ENCODE measurements around the gene NEK7. TPM values are rescaled to one million over a fixed set of nuclear protein-coding genes. Genes with fewer than 3 reads are reported as not detected.
A peak's percentile ranks its signal among the peaks of the same experiment; 100 is the strongest.

Gene NEK7
- total and polyA plus RNA-seq, 2 of the 4 experiments (the other 2 are of a cell fraction) = 89.0 to 467 TPM

GRCh38 chr1:198205016-198205684 lies 48.4 kb downstream of the NEK7 start:
- no peak overlapping the region for H4K91ac ChIP-seq (ENCODE audit: insufficient read depth, low read depth, low read length)
- H3K36me3 ChIP-seq (ENCODE audit: control insufficient read depth, insufficient read depth, low read length) = no peaks in the 10 kb centered on the region
- BruUV-seq (replicated peaks) = no TSS peak
- no peak overlapping the region for H4K8ac ChIP-seq (ENCODE audit: low read depth in 2 of 2, low read length in 2 of 2)
- H2BK5ac ChIP-seq (ENCODE audit: low read depth, low read length, poor library complexity, severe bottlenecking) = peak overlapping the region; percentile 26
- H2BK15ac ChIP-seq (ENCODE audit: low read depth, low read length) = no peak overlapping the region
- H3K14ac ChIP-seq (replicated peaks; ENCODE audit: low read depth, low read length) = peak overlapping the region; percentile 54; the same call in 1 of the 2 replicates
- TF ChIP-seq CHD1 (IDR thresholded peaks at IDR 0.05; ENCODE audit: low read depth, low read length) (no peak), USF2 (IDR thresholded peaks at IDR 0.05; ENCODE audit: low read depth, low read length) (no peak)
- peaks cover 18% of the 10 kb centered on the region for H4K20me1 ChIP-seq (ENCODE audit: insufficient read depth, low read length)
- CTCF ChIA-PET = no interaction called here
- H4K5ac ChIP-seq (ENCODE audit: low read depth, low read length) = no peak overlapping the region
- no peak overlapping the region for H3K27ac ChIP-seq (ENCODE audit: insufficient read depth, low read length)
- H3K27me3 ChIP-seq (ENCODE audit: control insufficient read depth, insufficient read depth, low read length) = no peaks in the 10 kb centered on the region
- no peak overlapping the region for H2AFZ ChIP-seq (replicated peaks; ENCODE audit: low read length, poor library complexity)
- no peak overlapping the region for H2BK20ac ChIP-seq (ENCODE audit: low read depth, low read length)
- no peak overlapping the region for H2BK120ac ChIP-seq (ENCODE audit: low read depth, low read length)
- no peak overlapping the region for H2AK9ac ChIP-seq (replicated peaks; ENCODE audit: low read depth, low read length, poor library complexity)
- H3K4me3 ChIP-seq (ENCODE audit: insufficient read depth, low read depth, low read length) = no peak overlapping the region
- H3K9me1 ChIP-seq (ENCODE audit: insufficient read depth, low read length) = no peaks in the 10 kb centered on the region; the same call in 1 of the 2 replicates
- dilution Hi-C loops (cut with HindIII; ENCODE audit: low sequenced_read_pairs, unreplicated experiment) (no loop called here), in situ Hi-C loops (cut with MboI; ENCODE audit: low sequenced_read_pairs) (no loop called here), intact Hi-C loops (cut with micrococcal nuclease) (no loop called here)
- peak overlapping the region; percentile 27 for H3K4me2 ChIP-seq (ENCODE audit: low read depth, low read length)
- peaks cover 16 to 64% of the 10 kb centered on the region in 2 experiments for H3K79me1 ChIP-seq (ENCODE audit: low read depth in 1 of 2, low read length in 2 of 2)
- no peak overlapping the region for H2AK5ac ChIP-seq (ENCODE audit: low read depth, low read length)
- H3K4me1 ChIP-seq (ENCODE audit: control insufficient read depth, insufficient read depth, low read length) = peaks cover 8% of the 10 kb centered on the region
- no peak overlapping the region for H3K56ac ChIP-seq (ENCODE audit: extremely low read depth, insufficient read depth, low read length)
- H3K4ac ChIP-seq (ENCODE audit: low read depth, low read length) = no peak overlapping the region
- POLR2A ChIA-PET (ENCODE audit: unreplicated experiment) = no interaction called here
- no peaks in the 10 kb centered on the region for H3K9me3 ChIP-seq (ENCODE audit: control insufficient read depth, insufficient read depth, low read length)
- peak; percentile 45 for DNase-seq
- no peak overlapping the region for H3K18ac ChIP-seq (ENCODE audit: low read depth, low read length)
- ATAC-seq (ENCODE audit: low read depth) = no peak
- 0 out of 2 replicates have a peak overlapping the region, but pooled peaks have one; percentile 23 for H3K9ac ChIP-seq (ENCODE audit: low read depth, low read length)
- 75% methylated on average over 1 of the region's 5 CpGs; no CpG with 5 or more reads in 1 of the 2 experiments for WGBS, 2 experiments (ENCODE audit: extremely low coverage in 2 of 2, insufficient read length in 1 of 2)
- no peak overlapping the region for H3K23ac ChIP-seq (ENCODE audit: low read depth, low read length)
